GM18861 (cell line): ENCODE measurements around the gene OSBPL3.
"Not testable (repeated sequence)": the region's sequence is repeated elsewhere in the genome, so short reads cannot be mapped to it uniquely, and the experiment has no call there.

Source experiments
- ATAC-seq: cut with Tn5 transposase; IDR thresholded peaks from one replicate; pipeline ENCODE4 v1.9.1; 2021; ENCODE audit not compliant: unreplicated experiment

The OSBPL3 gene

GRCh38 chr7:24979863-24980533, at the start of gene OSBPL3:
Gene OSBPL3, minus strand, starts transcription at chr7:24980178. Its CDS starts 87,706 bp downstream, at chr7:24892472.
- peak; percentile 51 for ATAC-seq

GRCh38 chr7:25029075-25029474, 49.1 kb upstream of the OSBPL3 start:
- ATAC-seq = no peak

GRCh38 chr7:25028370-25029021, 48.5 kb upstream of the OSBPL3 start:
- no peak for ATAC-seq

GRCh38 chr7:25026156-25026555, 46.2 kb upstream of the OSBPL3 start:
- ATAC-seq = no peak

- ATAC-seq = no peak
Measured at GRCh38 chr7:25025218-25025671, 45.3 kb upstream of the OSBPL3 start.

GRCh38 chr7:25024066-25024465, 44.1 kb upstream of the OSBPL3 start:
- ATAC-seq = no peak

GRCh38 chr7:25017671-25018070, 37.7 kb upstream of the OSBPL3 start:
- ATAC-seq = not testable (repeated sequence)

GRCh38 chr7:25014756-25015155, 34.8 kb upstream of the OSBPL3 start:
- ATAC-seq = no peak

GRCh38 chr7:25012710-25013109, 32.7 kb upstream of the OSBPL3 start:
- ATAC-seq = not testable (repeated sequence)

- no peak for ATAC-seq
Measured at GRCh38 chr7:25012254-25012653, 32.3 kb upstream of the OSBPL3 start.

GRCh38 chr7:25009257-25009656, 29.3 kb upstream of the OSBPL3 start:
- ATAC-seq = no peak

GRCh38 chr7:25007668-25008067, 27.7 kb upstream of the OSBPL3 start:
- ATAC-seq = no peak

GRCh38 chr7:25006276-25006675, 26.3 kb upstream of the OSBPL3 start:
- ATAC-seq = no peak

GRCh38 chr7:25005658-25006057, 25.7 kb upstream of the OSBPL3 start:
- ATAC-seq = no peak

- no peak for ATAC-seq
Measured at GRCh38 chr7:25002786-25003185, 22.8 kb upstream of the OSBPL3 start.

GRCh38 chr7:24995466-24995865, 15.5 kb upstream of the OSBPL3 start:
- ATAC-seq = no peak

- no peak for ATAC-seq
Measured at GRCh38 chr7:24992314-24992713, 12.3 kb upstream of the OSBPL3 start.

- no peak for ATAC-seq
Measured at GRCh38 chr7:24991353-24991752, 11.4 kb upstream of the OSBPL3 start.

- no peak for ATAC-seq
Measured at GRCh38 chr7:24987331-24987842, 7.4 kb upstream of the OSBPL3 start.

- no peak for ATAC-seq
Measured at GRCh38 chr7:24982917-24983316, 2.9 kb upstream of the OSBPL3 start.

GRCh38 chr7:24981171-24981951, 1.4 kb upstream of the OSBPL3 start:
- ATAC-seq = no peak
